HS-5 (cell line): Measurements from ENCODE around the gene PMPCA.

Experiments
- DNase-seq: peaks from one replicate; pipeline ENCODE4 v3.0.0-alpha.2; 2012; ENCODE audit warnings: low read depth

Gene PMPCA, protein sequence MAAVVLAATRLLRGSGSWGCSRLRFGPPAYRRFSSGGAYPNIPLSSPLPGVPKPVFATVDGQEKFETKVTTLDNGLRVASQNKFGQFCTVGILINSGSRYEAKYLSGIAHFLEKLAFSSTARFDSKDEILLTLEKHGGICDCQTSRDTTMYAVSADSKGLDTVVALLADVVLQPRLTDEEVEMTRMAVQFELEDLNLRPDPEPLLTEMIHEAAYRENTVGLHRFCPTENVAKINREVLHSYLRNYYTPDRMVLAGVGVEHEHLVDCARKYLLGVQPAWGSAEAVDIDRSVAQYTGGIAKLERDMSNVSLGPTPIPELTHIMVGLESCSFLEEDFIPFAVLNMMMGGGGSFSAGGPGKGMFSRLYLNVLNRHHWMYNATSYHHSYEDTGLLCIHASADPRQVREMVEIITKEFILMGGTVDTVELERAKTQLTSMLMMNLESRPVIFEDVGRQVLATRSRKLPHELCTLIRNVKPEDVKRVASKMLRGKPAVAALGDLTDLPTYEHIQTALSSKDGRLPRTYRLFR

DNA sequence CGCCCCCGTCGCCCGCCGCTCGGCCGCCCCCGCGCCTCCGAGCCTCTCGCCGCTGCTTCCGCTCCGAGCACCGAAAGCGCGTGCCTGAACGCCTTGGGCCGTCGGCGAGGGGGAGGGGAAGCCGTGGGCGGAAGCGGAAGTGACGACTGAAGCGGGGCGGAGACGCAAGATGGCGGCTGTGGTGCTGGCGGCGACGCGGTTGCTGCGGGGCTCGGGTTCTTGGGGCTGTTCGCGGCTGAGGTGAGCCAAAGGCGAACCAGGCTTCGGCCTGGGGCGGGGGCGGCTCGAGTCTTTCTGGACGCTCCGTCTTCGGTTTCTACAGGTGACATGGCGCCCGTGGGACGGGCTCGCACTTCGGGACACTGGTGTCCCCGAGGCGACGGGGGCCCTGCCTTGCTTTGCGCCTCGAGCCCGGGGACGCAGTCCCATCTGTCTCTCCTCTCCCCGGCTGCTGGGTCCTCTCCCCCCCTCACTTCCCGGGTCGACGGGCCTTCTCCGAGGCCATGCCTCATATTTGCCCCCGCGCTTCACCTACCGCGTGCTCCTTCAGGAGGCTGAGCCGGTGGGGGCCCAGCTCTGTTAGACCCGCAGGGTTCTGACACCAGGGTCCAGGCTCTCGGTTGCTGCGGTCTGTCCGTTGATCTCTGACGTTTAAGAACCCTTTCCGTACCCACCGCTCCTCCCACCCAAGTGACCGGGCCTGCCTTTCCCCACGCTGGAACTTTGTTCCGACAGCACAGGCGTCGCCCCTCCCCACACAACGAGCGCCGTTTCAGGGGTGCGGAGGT is at the start of gene PMPCA, which contains the start of gene ENTR1:
PMPCA (plus strand) TSS at position 159 of the 788 bp plus-strand sequence; CDS start at position 170, 11 bp downstream.
ENTR1 (minus strand) TSS at position 115 of the 788 bp plus-strand sequence. CDS start 217 bp downstream, outside the sequence.
- no peak for DNase-seq

DNA sequence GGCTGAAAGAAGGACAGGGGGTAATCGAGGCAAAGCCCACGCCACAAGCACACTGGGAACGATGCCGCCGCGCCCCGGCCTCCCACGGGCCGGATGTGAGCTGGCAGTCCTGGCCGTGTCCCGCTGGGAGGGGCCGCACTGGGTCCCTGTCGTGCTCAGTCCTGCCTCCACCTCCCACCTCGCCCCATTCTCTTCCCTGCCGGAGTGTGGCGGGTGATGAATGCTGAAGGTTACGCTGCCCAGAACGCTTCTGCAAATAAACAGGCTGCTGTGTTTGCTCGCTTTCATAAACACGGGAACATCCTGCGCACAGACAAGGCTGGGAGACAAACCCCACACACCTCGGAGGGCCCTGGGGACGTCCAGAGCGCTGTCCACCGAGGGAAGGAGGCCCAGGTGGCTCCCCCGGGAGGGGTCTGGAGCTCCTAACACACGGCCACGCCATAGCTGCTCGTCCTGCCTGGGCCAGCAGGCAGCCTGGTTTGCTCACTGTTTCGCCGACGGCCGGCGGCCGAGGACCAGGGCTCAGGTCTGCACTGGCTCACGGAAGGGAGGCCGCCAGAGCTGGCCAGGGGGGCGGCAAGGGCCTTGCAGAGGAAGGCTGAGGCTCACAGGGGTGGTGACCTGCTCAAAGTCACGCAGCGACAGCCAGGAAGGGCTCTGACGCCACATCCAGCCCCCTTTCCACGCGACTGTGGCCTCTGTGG is 49.3 kb upstream of the PMPCA start:
- DNase-seq: no peak

DNA sequence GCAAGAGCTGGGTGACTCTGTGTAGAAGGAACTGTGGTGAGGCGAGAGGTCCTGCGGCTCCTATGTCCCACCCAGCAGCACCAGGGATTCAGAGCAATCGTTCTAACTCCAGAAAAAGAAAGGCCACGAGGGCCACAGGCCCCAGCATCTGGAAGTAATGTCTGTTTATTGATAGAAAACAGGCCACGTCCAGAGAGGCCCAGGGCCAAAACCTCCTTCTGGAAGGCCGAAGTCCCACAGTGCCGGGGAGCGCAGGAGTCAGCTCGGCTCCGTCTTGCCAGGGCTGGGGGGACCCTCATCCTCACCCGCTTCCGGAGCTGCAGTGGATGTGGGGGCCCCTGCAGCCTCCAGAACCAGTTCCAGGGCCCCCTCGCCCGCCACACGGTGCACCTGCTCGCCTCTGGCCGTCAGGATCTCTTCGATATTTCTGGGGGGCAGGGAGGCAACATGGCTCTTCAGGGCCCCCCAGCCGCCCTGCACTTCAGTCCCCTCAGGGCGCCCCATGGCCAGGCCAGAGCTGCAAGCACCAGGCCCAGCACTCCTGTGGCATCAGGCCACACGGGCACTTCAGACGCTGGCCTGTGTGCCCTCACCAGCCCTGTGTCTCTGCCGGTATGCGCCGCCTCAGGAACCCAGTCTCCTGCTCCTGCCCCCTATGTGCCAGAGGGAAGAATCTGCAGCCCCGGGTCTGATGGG is 48.6 kb upstream of the PMPCA start:
- no peak for DNase-seq

DNA sequence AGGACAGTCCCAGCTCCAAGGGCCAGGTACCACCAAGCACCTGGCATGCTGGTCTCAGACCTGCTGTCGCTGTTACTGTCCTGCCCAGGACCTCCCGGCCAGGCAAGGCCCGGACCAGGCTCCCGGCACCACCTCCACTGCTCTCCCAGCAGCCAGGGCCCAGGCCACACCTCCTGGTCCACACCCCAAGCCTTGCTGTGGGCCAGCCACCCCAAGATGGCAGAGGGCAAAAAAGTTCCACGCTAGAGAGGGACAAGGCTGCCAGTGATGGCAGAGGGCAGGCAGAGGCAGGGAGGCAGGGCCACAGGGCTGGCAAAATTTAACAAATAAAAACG is 48.0 kb upstream of the PMPCA start:
- DNase-seq: no peak

DNA sequence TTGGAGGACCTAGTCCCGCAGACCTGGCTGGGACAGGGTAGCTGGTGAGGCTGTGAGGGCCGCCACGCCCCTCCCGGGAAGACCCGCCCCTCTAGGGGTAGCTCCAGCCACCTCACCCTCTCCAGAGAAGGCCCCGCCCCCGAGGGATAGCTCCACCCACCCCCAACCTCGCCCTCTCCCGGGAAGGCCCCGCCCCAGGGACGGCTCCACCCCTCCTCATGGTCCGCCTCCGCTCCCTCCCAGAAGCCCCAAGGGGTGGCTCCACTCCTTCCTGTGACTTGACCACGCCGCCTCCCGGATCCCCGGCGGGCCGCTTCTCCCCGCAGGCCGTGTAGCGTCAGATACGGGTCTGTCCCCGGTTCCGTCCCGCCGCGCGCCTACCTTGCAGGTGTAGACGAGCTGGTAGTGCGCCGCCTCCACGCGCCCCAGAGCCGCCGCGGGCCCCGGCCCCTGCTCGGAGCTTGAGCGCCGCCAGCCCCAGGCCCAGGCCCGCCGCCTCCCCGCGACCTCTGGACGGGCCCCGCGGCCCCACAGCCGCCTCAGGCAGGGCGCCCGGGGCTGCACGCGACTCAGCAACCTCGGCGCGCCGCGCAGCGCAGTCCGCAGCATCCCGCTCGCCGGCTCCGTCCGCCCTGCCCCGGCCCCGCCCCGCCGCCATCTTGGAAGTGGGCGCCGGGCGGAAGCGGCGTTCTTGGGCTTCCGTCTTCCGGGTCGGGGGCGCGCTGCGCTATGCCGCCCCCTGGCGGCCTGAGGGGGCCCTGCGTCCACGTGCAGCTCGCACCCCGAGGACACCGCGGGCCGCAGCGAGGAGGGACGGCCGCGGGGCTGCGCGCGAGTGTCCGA is 47.1 kb upstream of the PMPCA start, which contains the start of gene DNLZ:
DNLZ (minus strand) TSS at position 639 of the 843 bp plus-strand sequence; CDS start at position 609, 30 bp downstream.
- peak; percentile 64 for DNase-seq

DNA sequence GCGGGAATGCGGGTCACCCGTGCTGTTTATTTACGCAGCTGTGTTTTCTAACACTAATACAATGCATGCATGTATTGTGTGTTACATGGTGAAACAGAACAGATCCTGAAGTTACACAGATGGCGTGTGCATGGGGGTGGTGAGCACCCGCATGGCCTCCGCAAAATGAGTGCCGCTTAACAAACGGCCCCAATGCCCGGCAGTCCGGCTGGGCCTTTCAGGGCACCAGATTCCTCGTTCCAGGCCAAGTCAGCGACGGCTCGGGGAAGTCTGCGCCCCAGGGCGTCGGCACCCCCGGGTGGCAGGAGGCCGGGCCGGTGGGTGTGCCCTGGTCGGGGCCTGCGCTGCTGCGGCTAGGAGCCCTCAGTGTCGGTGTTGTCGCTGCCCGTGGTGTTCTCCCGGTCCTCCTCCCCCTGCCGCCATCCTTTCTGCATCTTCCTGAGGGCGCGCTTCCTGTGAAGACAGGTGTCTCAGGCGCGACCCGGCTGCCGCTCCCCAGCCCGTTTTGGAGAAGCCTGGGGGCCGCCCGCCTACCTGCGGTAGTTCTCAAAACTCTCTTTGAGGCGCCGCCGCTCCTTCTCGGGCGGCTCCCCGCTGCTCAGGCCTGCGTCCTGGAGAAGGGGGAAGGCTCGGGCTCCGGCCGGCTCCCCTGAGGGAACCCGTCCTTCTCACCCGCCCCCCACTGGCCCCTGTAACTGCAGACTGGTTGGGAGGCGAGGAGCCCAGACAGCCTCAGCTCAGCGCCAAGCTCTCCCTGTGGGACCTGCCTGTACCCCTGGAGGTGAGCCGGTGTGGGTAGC is 46.3 kb upstream of the PMPCA start:
- DNase-seq: no peak

DNA sequence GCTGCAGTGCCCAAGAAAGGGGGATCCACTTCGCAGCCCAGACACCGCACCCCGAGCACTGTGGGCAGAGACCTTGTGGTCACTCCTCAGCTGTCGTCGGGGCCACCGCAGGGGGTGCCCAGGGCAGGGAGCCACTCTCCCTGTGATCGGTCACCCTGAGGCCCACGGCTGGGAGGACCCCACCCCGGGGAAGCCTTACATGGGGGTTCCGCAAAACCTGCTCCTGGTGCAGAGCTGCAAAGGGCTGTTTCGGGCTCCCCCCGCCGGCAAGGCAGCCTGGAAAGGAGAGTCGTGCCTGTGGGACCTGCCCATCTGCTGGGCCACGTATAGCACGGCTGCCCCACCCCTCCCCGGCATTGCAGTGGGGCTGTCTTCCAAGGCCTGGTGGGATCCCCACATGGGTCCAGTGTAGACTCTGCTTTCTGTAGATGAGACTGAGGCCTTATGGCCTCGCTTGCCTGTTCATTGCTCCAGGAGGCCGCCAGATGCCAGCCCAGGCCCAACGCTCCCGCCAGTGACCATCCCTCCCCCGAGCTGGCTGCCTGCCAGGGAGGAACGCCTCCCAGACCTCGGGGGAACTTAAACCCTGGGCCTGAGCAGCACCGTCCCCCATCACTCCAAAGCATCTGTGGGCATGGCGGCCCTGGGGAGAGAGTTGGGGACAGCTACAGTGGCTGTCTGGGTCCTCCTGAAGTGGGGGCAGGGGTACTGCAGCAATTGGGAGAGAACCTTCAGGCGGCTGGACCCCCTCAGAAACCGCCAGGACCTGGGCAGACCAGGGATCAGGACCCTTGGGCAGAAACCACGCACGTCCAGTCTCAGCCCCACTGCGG is 45.3 kb upstream of the PMPCA start:
- no peak for DNase-seq

DNA sequence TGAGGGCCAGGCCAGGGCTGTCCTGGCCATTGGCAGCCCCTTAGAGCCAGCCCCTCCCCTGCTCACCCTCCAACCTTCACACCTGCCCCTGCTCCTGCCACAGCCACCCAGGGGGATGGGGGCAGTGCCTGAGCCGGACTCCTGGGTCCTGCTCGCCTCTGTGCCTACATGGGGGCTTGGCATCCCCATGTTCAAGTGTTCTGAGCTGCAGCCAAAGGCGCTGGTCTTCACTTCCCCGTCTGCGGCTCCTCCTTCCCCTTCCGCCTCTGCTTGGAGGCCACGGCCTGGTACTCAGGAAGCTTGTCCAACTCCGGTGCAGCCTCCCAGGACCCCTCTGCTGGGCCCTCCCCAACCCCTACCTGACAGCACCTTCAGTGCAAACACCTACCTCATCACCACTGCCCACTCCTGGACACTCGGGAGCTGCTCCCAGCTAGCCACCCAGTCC is 44.7 kb upstream of the PMPCA start:
- DNase-seq: no peak

DNA sequence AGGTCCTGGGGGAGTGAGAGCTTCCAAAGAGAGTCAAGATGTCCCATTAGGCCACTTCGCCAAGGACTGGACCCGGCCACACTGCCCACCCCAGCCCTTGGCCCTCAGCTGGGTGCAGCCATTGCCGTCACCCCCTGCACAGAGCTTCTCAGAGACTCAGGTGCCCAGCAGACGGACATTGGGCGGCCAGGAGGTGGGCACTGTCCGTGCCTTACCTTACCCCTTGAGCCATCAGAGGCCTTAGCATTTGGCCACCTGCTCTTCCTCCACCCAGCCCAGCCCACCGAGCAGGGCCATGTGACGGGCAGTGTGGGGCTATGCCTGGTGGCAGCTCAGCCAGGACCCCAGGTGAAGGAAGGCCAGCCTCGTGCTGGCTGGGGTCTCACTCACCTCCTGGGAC is 43.6 kb upstream of the PMPCA start:
- no peak for DNase-seq

DNA sequence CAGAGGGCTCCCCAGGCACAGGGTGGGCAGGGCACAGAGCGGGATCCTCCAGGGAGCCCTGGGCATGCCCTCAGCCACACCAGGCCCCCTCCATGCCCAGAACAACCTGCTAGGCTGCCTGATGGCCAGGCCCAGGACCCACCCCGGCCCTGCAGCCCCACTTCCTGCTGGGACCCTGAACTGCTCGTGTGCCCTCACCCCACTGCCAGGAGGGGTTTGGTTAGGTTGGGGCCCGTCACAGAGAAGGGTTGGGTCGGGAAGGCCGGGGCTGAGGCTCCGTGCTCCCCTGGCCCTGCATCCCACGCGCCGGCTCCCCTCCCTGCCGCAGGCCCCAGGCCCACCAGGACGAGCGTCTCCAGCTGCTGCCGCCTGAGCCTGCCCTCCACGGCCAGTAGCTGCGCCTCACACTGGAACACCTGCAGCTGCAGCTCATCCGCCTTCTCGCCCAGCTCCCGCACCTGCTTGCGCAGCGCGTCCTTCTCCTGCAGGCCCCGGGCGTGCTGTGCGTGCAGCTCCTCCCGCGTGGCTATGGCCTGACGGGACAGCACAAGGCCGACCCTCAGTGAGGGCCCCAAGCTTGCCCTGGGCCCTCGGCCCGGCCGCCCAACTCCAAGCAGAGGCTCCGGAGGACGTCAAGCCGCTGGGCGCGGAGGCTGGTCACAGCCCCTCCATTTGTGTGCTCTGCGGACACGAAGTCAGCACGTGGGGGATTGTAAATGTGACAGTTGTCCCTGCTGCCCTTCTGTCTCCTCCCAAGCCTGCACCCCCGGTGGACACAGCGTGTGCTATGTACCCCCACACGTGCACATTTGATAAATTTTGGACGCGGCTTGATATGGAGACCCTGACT is 42.9 kb upstream of the PMPCA start:
- no peak for DNase-seq

DNA sequence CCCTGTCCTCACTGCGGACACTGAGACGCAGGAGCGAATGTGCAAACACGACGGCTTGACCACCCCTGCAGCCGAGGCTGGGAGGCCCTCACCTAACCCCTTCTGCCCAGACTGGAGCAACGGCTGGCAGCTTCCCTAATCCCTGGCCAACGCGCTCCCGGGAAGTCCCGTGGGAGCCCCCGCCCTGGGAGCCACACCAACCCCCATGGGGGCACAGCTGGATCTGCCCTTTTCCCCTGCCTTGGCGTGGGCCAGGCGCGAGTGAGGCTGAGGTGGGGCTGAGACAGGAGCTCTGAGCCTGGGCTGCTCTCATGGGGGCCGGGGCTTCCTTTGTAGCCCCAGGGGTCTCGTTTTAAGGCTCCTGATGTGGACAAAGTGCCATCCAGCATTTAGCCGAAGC is 42.3 kb upstream of the PMPCA start:
- no peak for DNase-seq

DNA sequence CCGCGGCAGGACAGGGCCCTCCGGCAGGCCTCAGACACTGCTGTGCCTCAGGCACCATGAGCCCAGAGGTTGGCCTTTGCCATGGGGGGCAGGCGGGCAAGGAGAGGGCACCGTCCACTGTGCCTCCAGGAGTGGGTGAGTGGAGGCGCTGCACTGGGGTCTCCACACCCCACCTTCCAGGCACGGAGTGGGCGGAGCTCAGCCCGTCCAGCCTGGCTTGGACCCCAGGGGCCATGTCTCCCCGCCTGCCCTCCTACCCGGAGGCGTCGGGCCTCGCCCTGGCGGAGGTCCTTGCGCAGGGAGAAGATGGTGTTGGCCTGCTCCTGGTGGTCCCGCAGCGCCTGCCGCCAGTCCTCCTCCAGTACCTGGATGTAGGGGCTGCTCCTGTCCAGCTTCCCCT is 40.4 kb upstream of the PMPCA start:
- no peak for DNase-seq

DNA sequence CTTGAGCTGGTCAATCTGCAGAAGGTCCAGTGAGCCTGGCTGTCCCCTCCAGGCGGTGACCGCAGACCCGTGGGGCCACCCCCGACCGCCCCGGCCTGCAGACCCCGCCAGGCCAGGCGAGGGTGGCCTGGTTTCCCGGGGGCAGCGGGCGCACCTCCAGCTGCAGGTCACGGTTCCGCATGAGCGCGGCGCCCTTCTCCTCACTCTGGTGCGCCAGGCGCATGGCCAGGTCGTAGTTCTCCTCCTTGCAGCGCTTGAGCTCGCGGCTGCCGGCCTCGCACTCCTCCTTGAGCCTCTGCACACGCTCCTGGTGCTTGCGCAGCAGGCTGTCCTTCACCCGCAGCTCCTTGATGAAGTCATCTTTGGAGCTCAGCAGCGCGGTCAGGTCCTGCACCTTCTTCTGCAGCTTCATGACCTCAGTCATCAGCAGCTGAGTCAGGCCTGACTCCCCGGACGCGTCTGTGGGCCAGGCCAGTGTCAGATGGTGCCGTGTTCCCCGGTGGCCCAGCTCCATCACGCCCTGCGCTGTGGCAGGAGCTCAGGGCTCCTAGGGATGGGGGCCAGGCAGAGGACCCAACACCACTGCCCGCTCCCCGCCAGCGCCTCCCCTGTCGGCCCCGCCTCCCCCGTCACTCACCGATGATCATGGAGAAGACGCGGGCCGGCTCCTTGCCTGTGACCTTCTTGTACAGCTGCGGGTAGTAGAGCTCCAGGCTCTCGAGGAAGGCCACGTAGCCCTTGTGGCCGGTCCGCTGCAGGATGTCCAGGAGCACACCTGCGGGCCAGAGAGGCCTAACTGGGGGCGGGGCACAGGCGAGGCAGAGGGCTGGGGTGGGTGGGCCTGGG is 39.5 kb upstream of the PMPCA start:
- no peak for DNase-seq

DNA sequence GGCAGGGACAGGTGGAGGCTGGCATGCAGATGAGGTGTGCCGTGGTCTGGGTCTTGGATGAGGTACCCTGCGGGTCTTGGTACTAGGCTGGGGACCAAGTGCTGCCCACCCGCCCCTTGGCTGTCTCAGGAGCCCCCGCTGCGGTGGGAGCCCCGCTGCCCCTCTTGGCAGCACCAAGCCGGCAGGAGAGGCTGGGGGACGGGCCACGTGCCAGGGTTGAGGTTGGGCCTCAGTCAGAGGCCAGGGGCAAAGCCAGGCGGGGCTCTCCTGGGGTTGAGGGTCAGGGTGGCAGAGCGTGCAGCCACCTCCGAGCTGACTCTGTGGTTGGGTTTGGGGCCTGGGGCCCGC is 39.0 kb upstream of the PMPCA start:
- DNase-seq: no peak

DNA sequence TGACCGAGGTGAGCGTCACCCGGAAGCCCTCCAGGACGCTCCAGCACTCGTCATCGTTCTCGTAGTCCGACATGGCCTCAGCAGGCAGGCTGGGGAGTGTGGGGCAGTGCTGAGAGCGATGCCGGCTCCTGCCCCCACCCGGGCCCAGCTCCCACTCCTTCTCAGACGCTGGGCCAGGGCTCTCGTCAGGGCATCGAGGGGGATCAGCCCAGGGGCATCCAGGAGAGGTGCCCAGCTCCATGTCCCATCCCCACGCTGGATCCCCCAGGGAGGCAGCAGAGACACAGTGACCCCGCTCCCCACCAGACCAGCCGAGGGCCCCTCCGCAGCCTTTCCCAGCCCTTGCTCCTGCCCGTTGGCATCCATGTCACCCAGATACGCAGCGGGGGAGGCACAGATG is 38.5 kb upstream of the PMPCA start:
- DNase-seq: no peak

DNA sequence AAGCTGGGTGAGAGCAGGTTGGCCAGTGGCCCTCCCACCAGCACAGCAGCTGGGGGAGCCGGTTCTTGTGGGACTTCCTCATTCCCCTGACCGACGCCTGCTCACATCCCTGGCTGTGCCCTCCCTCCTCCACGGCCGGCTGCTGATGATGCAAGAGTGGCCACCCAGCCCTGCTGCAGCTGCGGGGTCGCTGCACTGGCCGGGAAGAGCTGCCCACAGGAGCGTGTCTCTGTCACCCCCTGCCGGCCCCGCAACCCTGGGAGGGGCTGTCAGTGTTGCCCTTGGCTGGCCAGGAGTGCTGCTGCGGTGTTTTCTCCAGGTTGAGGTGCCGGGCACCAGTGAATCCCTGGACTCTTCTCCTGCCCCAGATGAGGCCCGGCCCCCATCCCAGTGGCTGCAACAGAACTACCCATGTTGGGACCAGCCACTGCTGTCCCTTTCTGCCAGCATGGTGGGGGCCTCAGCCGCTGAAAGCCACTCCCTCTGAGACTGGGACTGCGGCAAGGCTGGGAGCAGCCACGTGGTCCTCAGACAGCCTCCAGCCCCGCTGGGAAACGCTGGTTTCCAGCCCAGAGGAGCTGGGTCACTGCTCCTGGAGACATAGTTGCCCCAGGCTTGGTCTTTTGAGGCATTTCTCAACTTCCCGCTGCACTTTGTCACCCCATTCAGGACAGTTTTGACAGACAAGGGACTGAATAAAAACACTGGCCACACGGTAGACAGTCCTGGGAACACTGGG is 37.7 kb upstream of the PMPCA start:
- DNase-seq: no peak
